ENCODE results near the gene FAM47E. TPM values are rescaled to one million over a fixed set of nuclear protein-coding genes. Genes with fewer than 3 reads are reported as not detected.

Gene FAM47E
- total RNA-seq, 1 donor from 2014 or later: 7.0 TPM

- H3K4me3 Mint-ChIP-seq: no peak overlapping the region
- Histone ChIP-seq H3K27me3 (no peaks in the 10 kb centered on the region), H3K9me3 (ENCODE audit: low read depth) (no peaks in the 10 kb centered on the region), H3K27ac (no peak overlapping the region), H3K4me2 (no peak overlapping the region), H4K20me1 (ENCODE audit: low read depth) (no peaks in the 10 kb centered on the region), H3K4me3 (no peak overlapping the region), H3K36me3 (no peaks in the 10 kb centered on the region), H3K4me1 (no peaks in the 10 kb centered on the region), H3K9ac (no peak overlapping the region), H3K79me2 (ENCODE audit: low read depth) (no peaks in the 10 kb centered on the region), H2AFZ (replicated peaks) (no peak overlapping the region), H3F3A (ENCODE audit: low read depth) (no peaks in the 10 kb centered on the region)
- DNase-seq (ENCODE audit: low spot score): no peak
- peaks cover 7% of the 10 kb centered on the region for H3K27me3 Mint-ChIP-seq (ENCODE audit: insufficient read depth, low read depth)
- no peak overlapping the region for H3K27ac Mint-ChIP-seq
- H3K4me1 Mint-ChIP-seq: no peaks in the 10 kb centered on the region
- H3K36me3 Mint-ChIP-seq: peaks cover 6% of the 10 kb centered on the region
- TF ChIP-seq CTCF (IDR thresholded peaks at IDR 0.05): no peak
- TF ChIP-seq EZH2phosphoT487 (IDR thresholded peaks at IDR 0.05): no peak
- no peak for TF ChIP-seq EZH2 (IDR thresholded peaks at IDR 0.05)
- H3K9me3 Mint-ChIP-seq: peaks cover 22% of the 10 kb centered on the region
These were observed 42.3 kb downstream of the FAM47E start for GRCh38 chr4:76293772-76294171.

- no peak for DNase-seq (ENCODE audit: low spot score)
- Histone ChIP-seq H3K79me2 (ENCODE audit: low read depth) (no peaks in the 10 kb centered on the region), H3K4me1 (no peaks in the 10 kb centered on the region), H3K4me3 (no peak overlapping the region), H3K27me3 (no peaks in the 10 kb centered on the region), H2AFZ (replicated peaks) (no peak overlapping the region), H4K20me1 (ENCODE audit: low read depth) (no peaks in the 10 kb centered on the region), H3K27ac (no peak overlapping the region), H3K36me3 (no peaks in the 10 kb centered on the region), H3K9me3 (ENCODE audit: low read depth) (no peaks in the 10 kb centered on the region), H3K9ac (no peak overlapping the region), H3K4me2 (no peak overlapping the region), H3F3A (ENCODE audit: low read depth) (no peaks in the 10 kb centered on the region)
- Mint-ChIP-seq H3K4me3 (no peak overlapping the region), H3K27me3 (ENCODE audit: insufficient read depth, low read depth) (peaks cover 7% of the 10 kb centered on the region), H3K4me1 (no peaks in the 10 kb centered on the region), H3K36me3 (peaks cover 3% of the 10 kb centered on the region), H3K27ac (no peak overlapping the region), H3K9me3 (peaks cover 22% of the 10 kb centered on the region)
- TF ChIP-seq EZH2 (IDR thresholded peaks at IDR 0.05) (no peak), EZH2phosphoT487 (IDR thresholded peaks at IDR 0.05) (no peak), CTCF (IDR thresholded peaks at IDR 0.05) (no peak)
These were observed 44.8 kb downstream of the FAM47E start for GRCh38 chr4:76296286-76296820.

DNA sequence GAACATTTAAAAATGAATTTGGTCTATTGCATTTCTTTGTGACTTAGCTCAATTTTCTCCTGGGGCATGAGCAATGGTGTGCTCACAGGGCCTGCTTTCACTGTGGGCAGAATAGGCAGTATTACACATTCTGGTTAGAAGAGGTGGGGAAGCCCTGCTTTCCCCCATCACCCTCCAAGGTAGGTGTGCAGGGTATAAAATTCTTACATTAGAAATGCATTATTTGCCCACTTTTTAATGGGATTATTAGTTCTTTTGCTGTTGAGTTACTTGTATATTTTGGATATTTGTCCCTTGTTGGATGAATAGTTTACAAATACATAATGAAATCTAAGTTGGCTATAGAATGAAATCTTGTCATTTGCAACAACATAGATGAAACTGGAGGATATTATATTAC lies 46.7 kb downstream of the FAM47E start:
- H3K36me3 Mint-ChIP-seq: peaks cover 3% of the 10 kb centered on the region
- H3K27ac Mint-ChIP-seq: no peak overlapping the region
- DNase-seq (ENCODE audit: low spot score): no peak
- Histone ChIP-seq H3K9ac (no peak overlapping the region), H3K27me3 (no peaks in the 10 kb centered on the region), H3F3A (ENCODE audit: low read depth) (no peaks in the 10 kb centered on the region), H3K4me2 (no peak overlapping the region), H3K9me3 (ENCODE audit: low read depth) (no peaks in the 10 kb centered on the region), H2AFZ (replicated peaks) (no peak overlapping the region), H3K36me3 (no peaks in the 10 kb centered on the region), H3K4me1 (no peaks in the 10 kb centered on the region), H4K20me1 (ENCODE audit: low read depth) (no peaks in the 10 kb centered on the region), H3K27ac (no peak overlapping the region), H3K79me2 (ENCODE audit: low read depth) (no peaks in the 10 kb centered on the region), H3K4me3 (no peak overlapping the region)
- no peak for TF ChIP-seq CTCF (IDR thresholded peaks at IDR 0.05)
- TF ChIP-seq EZH2 (IDR thresholded peaks at IDR 0.05): no peak
- no peak for TF ChIP-seq EZH2phosphoT487 (IDR thresholded peaks at IDR 0.05)
- H3K4me1 Mint-ChIP-seq: no peaks in the 10 kb centered on the region
- H3K27me3 Mint-ChIP-seq (ENCODE audit: insufficient read depth, low read depth): peaks cover 7% of the 10 kb centered on the region
- no peak overlapping the region for H3K4me3 Mint-ChIP-seq
- peaks cover 22% of the 10 kb centered on the region for H3K9me3 Mint-ChIP-seq
